ENCODE measurements around the gene PARD3B.

PARD3B gene

GRCh38 chr2:204779771-204780170 is 234.5 kb downstream of the PARD3B start:
- no peak for DNase-seq (ENCODE audit: insufficient read length)
- no peak for FAIRE-seq
- no peak for TF ChIP-seq POLR2AphosphoS5 (IDR thresholded peaks at IDR 0.05; ENCODE audit: low read depth, low read length)

GRCh38 chr2:204781941-204782340 is 236.7 kb downstream of the PARD3B start:
- TF ChIP-seq POLR2AphosphoS5 (IDR thresholded peaks at IDR 0.05; ENCODE audit: low read depth, low read length), result no peak
- TF ChIP-seq POLR2A (IDR thresholded peaks at IDR 0.05; ENCODE audit: low read depth, low read length), result no peak
- TF ChIP-seq TAF1 (IDR thresholded peaks at IDR 0.05; ENCODE audit: borderline replicate concordance, low read depth, low read length), result no peak
- no peak for FAIRE-seq
- DNase-seq (ENCODE audit: insufficient read length), result no peak

- FAIRE-seq, result no peak
These were observed 244.8 kb downstream of the PARD3B start for GRCh38 chr2:204790076-204790475.

GRCh38 chr2:204791230-204791629 is 246.0 kb downstream of the PARD3B start:
- FAIRE-seq, result no peak
- TF ChIP-seq POLR2AphosphoS5 (IDR thresholded peaks at IDR 0.05; ENCODE audit: low read depth, low read length) (no peak), TAF1 (IDR thresholded peaks at IDR 0.05; ENCODE audit: borderline replicate concordance, low read depth, low read length) (no peak), POLR2A (IDR thresholded peaks at IDR 0.05; ENCODE audit: low read depth, low read length) (no peak)

More at GRCh38 chr2:204790076-204790475, 244.8 kb downstream of the PARD3B start:
- no peak for TF ChIP-seq POLR2AphosphoS5 (IDR thresholded peaks at IDR 0.05; ENCODE audit: low read depth, low read length)
- DNase-seq (ENCODE audit: insufficient read length), result no peak

GRCh38 chr2:204794624-204795023 is 249.3 kb downstream of the PARD3B start:
- DNase-seq (ENCODE audit: insufficient read length) (no peak), FAIRE-seq (no peak)
- TF ChIP-seq POLR2AphosphoS5 (IDR thresholded peaks at IDR 0.05; ENCODE audit: low read depth, low read length), result no peak

More at GRCh38 chr2:204791230-204791629, 246.0 kb downstream of the PARD3B start:
- DNase-seq (ENCODE audit: insufficient read length), result no peak

- FAIRE-seq, result no peak
- TF ChIP-seq POLR2A (IDR thresholded peaks at IDR 0.05; ENCODE audit: low read depth, low read length), result no peak
- TF ChIP-seq POLR2AphosphoS5 (IDR thresholded peaks at IDR 0.05; ENCODE audit: low read depth, low read length), result no peak
- TF ChIP-seq TAF1 (IDR thresholded peaks at IDR 0.05; ENCODE audit: borderline replicate concordance, low read depth, low read length), result no peak
- no peak for DNase-seq (ENCODE audit: insufficient read length)
These were observed 249.9 kb downstream of the PARD3B start for GRCh38 chr2:204795156-204795555.

GRCh38 chr2:204796581-204796980 is 251.3 kb downstream of the PARD3B start:
- DNase-seq (ENCODE audit: insufficient read length) (no peak), FAIRE-seq (no peak)

GRCh38 chr2:204799791-204800190 is 254.5 kb downstream of the PARD3B start:
- no peak for TF ChIP-seq POLR2A (IDR thresholded peaks at IDR 0.05; ENCODE audit: low read depth, low read length)
- no peak for TF ChIP-seq POLR2AphosphoS5 (IDR thresholded peaks at IDR 0.05; ENCODE audit: low read depth, low read length)
- TF ChIP-seq TAF1 (IDR thresholded peaks at IDR 0.05; ENCODE audit: borderline replicate concordance, low read depth, low read length), result no peak
- DNase-seq (ENCODE audit: insufficient read length), result no peak
- no peak for FAIRE-seq

More at GRCh38 chr2:204796581-204796980, 251.3 kb downstream of the PARD3B start:
- TF ChIP-seq TAF1 (IDR thresholded peaks at IDR 0.05; ENCODE audit: borderline replicate concordance, low read depth, low read length) (no peak), POLR2A (IDR thresholded peaks at IDR 0.05; ENCODE audit: low read depth, low read length) (no peak), POLR2AphosphoS5 (IDR thresholded peaks at IDR 0.05; ENCODE audit: low read depth, low read length) (no peak)

- TF ChIP-seq TAF1 (IDR thresholded peaks at IDR 0.05; ENCODE audit: borderline replicate concordance, low read depth, low read length) (no peak), POLR2AphosphoS5 (IDR thresholded peaks at IDR 0.05; ENCODE audit: low read depth, low read length) (no peak), POLR2A (IDR thresholded peaks at IDR 0.05; ENCODE audit: low read depth, low read length) (no peak)
- DNase-seq (ENCODE audit: insufficient read length) (no peak), FAIRE-seq (no peak)
These were observed 263.2 kb downstream of the PARD3B start for GRCh38 chr2:204808494-204808893.

- TF ChIP-seq TAF1 (IDR thresholded peaks at IDR 0.05; ENCODE audit: borderline replicate concordance, low read depth, low read length) (no peak), POLR2AphosphoS5 (IDR thresholded peaks at IDR 0.05; ENCODE audit: low read depth, low read length) (no peak), POLR2A (IDR thresholded peaks at IDR 0.05; ENCODE audit: low read depth, low read length) (no peak)
- FAIRE-seq, result no peak
- no peak for DNase-seq (ENCODE audit: insufficient read length)
These were observed 279.6 kb downstream of the PARD3B start for GRCh38 chr2:204824751-204825453.

GRCh38 chr2:204825681-204826080 is 280.4 kb downstream of the PARD3B start:
- TF ChIP-seq POLR2AphosphoS5 (IDR thresholded peaks at IDR 0.05; ENCODE audit: low read depth, low read length) (no peak), POLR2A (IDR thresholded peaks at IDR 0.05; ENCODE audit: low read depth, low read length) (no peak), TAF1 (IDR thresholded peaks at IDR 0.05; ENCODE audit: borderline replicate concordance, low read depth, low read length) (no peak)
- FAIRE-seq, result no peak

GRCh38 chr2:204827701-204828590 is 282.7 kb downstream of the PARD3B start:
- no peak for DNase-seq (ENCODE audit: insufficient read length)
- FAIRE-seq, result no peak
- no peak for TF ChIP-seq TAF1 (IDR thresholded peaks at IDR 0.05; ENCODE audit: borderline replicate concordance, low read depth, low read length)
- no peak for TF ChIP-seq POLR2A (IDR thresholded peaks at IDR 0.05; ENCODE audit: low read depth, low read length)
- no peak for TF ChIP-seq POLR2AphosphoS5 (IDR thresholded peaks at IDR 0.05; ENCODE audit: low read depth, low read length)

More at GRCh38 chr2:204825681-204826080, 280.4 kb downstream of the PARD3B start:
- DNase-seq (ENCODE audit: insufficient read length), result no peak

All from GM12892 (cell line).